ENCODE data around the gene RAPGEF1.

DNA sequence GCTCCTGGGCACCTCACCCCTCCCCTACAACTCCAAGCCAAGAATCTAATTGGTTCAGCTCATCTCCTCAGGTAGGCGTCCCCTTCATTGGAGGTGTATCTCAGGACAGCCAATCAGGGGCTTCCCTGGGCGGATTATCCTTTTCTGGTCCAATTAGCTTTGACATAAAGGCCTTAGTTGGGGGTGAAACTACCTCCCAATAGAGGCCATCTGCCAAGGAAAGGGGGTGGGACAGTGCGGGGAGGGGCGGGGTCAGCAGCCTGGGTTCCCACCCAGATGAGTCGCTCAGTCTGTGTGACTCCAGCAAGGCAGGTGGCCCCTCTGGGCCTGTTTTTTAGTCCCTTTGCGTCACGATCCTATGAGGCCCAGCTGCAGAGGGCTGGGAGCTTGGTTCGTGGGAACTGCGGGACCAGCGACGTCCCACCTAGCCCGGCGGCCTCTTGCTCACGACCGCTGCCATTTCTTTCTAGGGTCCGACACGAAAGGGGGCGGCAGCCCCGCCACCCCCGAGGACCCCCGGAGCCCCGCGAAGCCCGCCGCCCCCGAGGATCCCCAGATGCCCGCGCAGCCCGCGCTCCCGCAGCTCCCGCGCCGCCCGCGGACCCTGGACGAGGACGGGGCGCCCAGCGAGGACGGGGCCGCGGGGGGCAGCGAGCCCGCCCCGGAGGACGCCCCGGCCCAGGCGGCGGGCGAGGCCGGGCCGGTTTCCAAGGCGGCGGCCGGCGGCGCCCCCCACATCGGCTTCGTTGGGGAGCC is 185.6 kb downstream of the RAPGEF1 start:
- TF ChIP-seq EZH2 (IDR thresholded peaks at IDR 0.05) (no peak), POLR2AphosphoS5 (IDR thresholded peaks at IDR 0.05; ENCODE audit: borderline replicate concordance, low read depth, low read length) (no peak), FOXP2 (optimal IDR thresholded peaks at IDR 0.05; ENCODE audit: control extremely low read depth, extremely low read length, insufficient read depth) (no peak)

All from SK-N-MC (cell line).